Measurements from ENCODE around the gene OAF. TPM values are rescaled to one million over a fixed set of nuclear protein-coding genes. Genes with fewer than 3 reads are reported as not detected.

OAF gene
- total RNA-seq, 1 donor from 2014 or later = 9.0 TPM

DNA sequence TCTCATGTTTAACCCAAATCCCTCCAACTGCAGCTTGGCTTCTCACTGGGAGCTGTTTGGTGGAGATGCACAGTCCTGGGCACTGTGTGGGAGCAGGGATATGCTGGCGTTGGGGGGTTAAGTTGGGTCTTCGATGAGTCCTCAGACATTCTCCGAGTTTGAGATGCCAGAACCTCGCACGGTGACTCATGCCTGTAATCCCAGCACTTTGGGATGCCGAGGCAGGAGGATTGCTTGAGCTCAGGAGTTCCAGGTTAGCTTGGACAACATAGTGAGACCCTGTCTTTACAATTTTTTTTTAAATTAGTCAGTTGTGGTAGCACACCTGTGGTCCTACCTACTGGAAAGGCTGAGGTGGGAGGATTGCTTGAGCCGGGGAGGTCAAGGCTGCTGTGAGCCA lies 49.8 kb downstream of the OAF start:
- TF ChIP-seq, protein P1, sequence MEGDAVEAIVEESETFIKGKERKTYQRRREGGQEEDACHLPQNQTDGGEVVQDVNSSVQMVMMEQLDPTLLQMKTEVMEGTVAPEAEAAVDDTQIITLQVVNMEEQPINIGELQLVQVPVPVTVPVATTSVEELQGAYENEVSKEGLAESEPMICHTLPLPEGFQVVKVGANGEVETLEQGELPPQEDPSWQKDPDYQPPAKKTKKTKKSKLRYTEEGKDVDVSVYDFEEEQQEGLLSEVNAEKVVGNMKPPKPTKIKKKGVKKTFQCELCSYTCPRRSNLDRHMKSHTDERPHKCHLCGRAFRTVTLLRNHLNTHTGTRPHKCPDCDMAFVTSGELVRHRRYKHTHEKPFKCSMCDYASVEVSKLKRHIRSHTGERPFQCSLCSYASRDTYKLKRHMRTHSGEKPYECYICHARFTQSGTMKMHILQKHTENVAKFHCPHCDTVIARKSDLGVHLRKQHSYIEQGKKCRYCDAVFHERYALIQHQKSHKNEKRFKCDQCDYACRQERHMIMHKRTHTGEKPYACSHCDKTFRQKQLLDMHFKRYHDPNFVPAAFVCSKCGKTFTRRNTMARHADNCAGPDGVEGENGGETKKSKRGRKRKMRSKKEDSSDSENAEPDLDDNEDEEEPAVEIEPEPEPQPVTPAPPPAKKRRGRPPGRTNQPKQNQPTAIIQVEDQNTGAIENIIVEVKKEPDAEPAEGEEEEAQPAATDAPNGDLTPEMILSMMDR (IDR thresholded peaks at IDR 0.05; ENCODE audit: insufficient read depth, low read length, severe bottlenecking) = no peak
- FAIRE-seq = no peak
- no peaks in the 10 kb centered on the region for H3K36me3 ChIP-seq (ENCODE audit: control insufficient read depth, insufficient read depth, low read length)
- peaks cover 16% of the 10 kb centered on the region for H3K27me3 ChIP-seq (ENCODE audit: control insufficient read depth, insufficient read depth, low read length)
- H3K4me3 ChIP-seq (ENCODE audit: low read depth, low read length) = no peak overlapping the region
- DNase-seq (ENCODE audit: low read depth) = no peak

DNA sequence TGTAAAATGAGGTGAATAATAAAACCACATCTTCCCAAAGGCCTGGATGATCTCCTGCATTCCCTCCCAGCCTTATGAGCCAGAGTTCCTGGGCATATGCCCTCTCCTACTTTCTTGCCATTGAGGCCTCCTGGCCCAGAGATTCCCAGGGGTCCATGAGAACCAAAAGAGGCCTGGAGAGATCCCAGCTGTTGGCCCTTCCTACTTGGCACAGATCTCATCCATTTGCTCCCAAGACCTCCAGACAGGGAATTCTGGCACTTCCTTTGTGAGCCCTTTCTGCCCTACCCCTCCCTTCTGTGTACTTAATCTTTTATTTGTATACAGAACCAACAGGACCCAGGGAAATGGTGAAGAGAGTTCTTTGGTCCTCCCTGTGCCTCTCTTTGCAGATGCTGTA lies 50.5 kb downstream of the OAF start:
- TF ChIP-seq, protein P1 (IDR thresholded peaks at IDR 0.05; ENCODE audit: insufficient read depth, low read length, severe bottlenecking) = no peak
- Histone ChIP-seq H3K27me3 (ENCODE audit: control insufficient read depth, insufficient read depth, low read length) (peaks cover 12% of the 10 kb centered on the region), H3K4me3 (ENCODE audit: low read depth, low read length) (no peak overlapping the region)

GRCh38 chr11:120261931-120262330 lies 51.1 kb downstream of the OAF start:
- Histone ChIP-seq H3K4me3 (ENCODE audit: low read depth, low read length) (no peak overlapping the region), H3K36me3 (ENCODE audit: control insufficient read depth, insufficient read depth, low read length) (no peaks in the 10 kb centered on the region), H3K27me3 (ENCODE audit: control insufficient read depth, insufficient read depth, low read length) (peaks cover 10% of the 10 kb centered on the region)
- no peak for DNase-seq (ENCODE audit: low read depth)
- TF ChIP-seq, protein P1 (IDR thresholded peaks at IDR 0.05; ENCODE audit: insufficient read depth, low read length, severe bottlenecking) = no peak
- FAIRE-seq = no peak

More for the DNA sequence above, 50.5 kb downstream of the OAF start:
- FAIRE-seq (no peak), DNase-seq (ENCODE audit: low read depth) (no peak)
- H3K36me3 ChIP-seq (ENCODE audit: control insufficient read depth, insufficient read depth, low read length) = no peaks in the 10 kb centered on the region

- Histone ChIP-seq H3K36me3 (ENCODE audit: control insufficient read depth, insufficient read depth, low read length) (no peaks in the 10 kb centered on the region), H3K4me3 (ENCODE audit: low read depth, low read length) (no peak overlapping the region), H3K27me3 (ENCODE audit: control insufficient read depth, insufficient read depth, low read length) (peaks cover 1% of the 10 kb centered on the region)
- DNase-seq (ENCODE audit: low read depth) (no peak), FAIRE-seq (no peak)
- TF ChIP-seq, protein P1 (IDR thresholded peaks at IDR 0.05; ENCODE audit: insufficient read depth, low read length, severe bottlenecking) = no peak
These were observed 56.5 kb downstream of the OAF start for GRCh38 chr11:120267319-120267718.

DNA sequence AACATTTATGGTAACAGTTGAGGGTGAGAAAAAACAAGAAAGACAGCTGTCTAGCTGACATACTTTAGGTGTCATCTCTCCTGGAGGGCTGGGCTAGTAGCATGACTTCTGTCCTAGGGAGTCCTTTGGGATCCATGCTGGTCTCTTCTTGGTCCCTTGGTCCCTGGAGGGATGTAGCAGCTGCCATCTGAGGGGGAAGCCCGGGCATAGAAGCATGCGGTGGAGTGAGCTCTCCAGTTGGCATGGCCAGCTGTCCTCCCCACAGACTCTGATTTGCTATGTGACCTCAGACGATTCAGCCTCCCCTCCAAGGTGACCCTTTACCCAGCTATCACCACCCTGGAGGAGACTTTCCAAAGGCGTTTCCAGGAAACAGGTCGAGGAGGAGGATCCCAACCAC lies 57.9 kb downstream of the OAF start:
- TF ChIP-seq, protein P1 (IDR thresholded peaks at IDR 0.05; ENCODE audit: insufficient read depth, low read length, severe bottlenecking) = no peak
- peaks cover 1% of the 10 kb centered on the region for H3K27me3 ChIP-seq (ENCODE audit: control insufficient read depth, insufficient read depth, low read length)
- no peak overlapping the region for H3K4me3 ChIP-seq (ENCODE audit: low read depth, low read length)
- H3K36me3 ChIP-seq (ENCODE audit: control insufficient read depth, insufficient read depth, low read length) = no peaks in the 10 kb centered on the region
- FAIRE-seq (no peak), DNase-seq (ENCODE audit: low read depth) (no peak)

GRCh38 chr11:120270386-120270785 lies 59.6 kb downstream of the OAF start:
- no peak for FAIRE-seq
- Histone ChIP-seq H3K4me3 (ENCODE audit: low read depth, low read length) (no peak overlapping the region), H3K27me3 (ENCODE audit: control insufficient read depth, insufficient read depth, low read length) (peaks cover 1% of the 10 kb centered on the region), H3K36me3 (ENCODE audit: control insufficient read depth, insufficient read depth, low read length) (no peaks in the 10 kb centered on the region)
- TF ChIP-seq, protein P1 (IDR thresholded peaks at IDR 0.05; ENCODE audit: insufficient read depth, low read length, severe bottlenecking) = no peak
- DNase-seq (ENCODE audit: low read depth) = peak; percentile 38
